Transverse colon (tissue), 4 donors: ENCODE measurements around the gene OSBPL10.

Experiments
- CTCF ChIP-seq, 5 experiments: fragments of 200-600 bp in 3 of 5; fragments of 450-650 bp in 2 of 5; sonication (generic) in 3 of 5; IDR thresholded peaks; 1 replicate in 2 of 5; 2 replicates in 3 of 5; pipeline ENCODE4 v1.5.1; 2016 to 2017; ENCODE audit warnings: antibody characterized with exemption in 5 of 5, inconsistent platforms in 3 of 5, mild to moderate bottlenecking in 2 of 5, moderate library complexity in 1 of 5
- POLR2A ChIP-seq: fragments of 450-650 bp; IDR thresholded peaks from one replicate; pipeline ENCODE4 v1.6.1; 2016; ENCODE audit warnings: antibody characterized with exemption, mild to moderate bottlenecking, moderate library complexity
- POLR2AphosphoS5 ChIP-seq, 3 donors: sonication (generic); formaldehyde crosslinking; IDR thresholded peaks; one replicate each; pipeline ENCODE4 v1.6.1; 2016; ENCODE audit warnings: antibody characterized with exemption in 3 of 3

GRCh38 chr3:31833391-31834190, 147.5 kb downstream of the OSBPL10 start:
- TF ChIP-seq CTCF (IDR thresholded peaks at IDR 0.05) = no peak
- no peak for TF ChIP-seq POLR2A
- no peak for TF ChIP-seq POLR2AphosphoS5 (IDR thresholded peaks at IDR 0.05)
